Right lobe of liver (tissue), 4 donors: ENCODE results near the gene UBXN11.

Source experiments
- POLR2A ChIP-seq: fragments of 450-650 bp; IDR thresholded peaks from one replicate; pipeline ENCODE4 v1.6.1; 2017; ENCODE audit warnings: antibody characterized with exemption, mild to moderate bottlenecking
- TF ChIP-seq, protein P1 (sequence below), 4 donors: fragments of 200-600 bp in 3 of 4; fragments of 450-650 bp in 1 of 4; IDR thresholded peaks; one replicate each; pipeline versions ENCODE4 v1.5.1 to v1.8.0; 2016 to 2022; ENCODE audit warnings: antibody characterized with exemption in 4 of 4, mild to moderate bottlenecking in 2 of 4
- donor health status: DM: no; HTN: no; CAD: no.
- donor health status: DM: no; HTN: no; CAD: no.
- donor health status: DM: no; HTN: yes; CAD: no.

DNA sequence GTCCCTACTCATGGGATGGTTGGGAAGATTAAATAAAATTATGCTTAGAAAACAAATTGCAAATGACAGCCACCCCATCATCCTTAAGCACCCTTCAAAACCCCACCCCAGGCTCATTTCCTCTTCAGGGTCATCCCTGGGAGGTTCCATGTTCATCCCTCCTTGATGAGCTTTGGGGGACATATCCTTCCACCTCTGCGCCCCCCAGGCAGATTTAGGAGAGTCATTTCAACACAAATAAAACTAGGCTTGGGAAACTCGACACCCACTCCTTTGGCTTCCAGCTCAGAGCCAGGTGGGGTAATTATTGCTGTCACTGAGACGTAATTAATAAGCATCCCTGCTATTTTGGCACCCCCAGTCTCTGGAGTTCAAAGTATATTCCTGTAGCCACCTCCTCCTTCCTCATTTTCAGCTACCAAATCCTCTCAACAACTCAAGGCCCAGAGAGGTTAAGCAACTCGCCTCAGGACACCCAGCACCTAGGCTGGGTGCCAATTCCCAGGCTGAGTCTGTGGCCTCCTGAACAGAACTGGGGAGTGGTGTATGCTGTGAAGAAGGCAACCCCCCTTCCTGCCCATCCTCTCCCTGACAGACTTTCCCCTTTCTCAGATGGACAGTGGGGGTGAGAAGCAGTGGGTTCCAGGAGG lies 46.9 kb upstream of the UBXN11 start:
- TF ChIP-seq, protein P1, sequence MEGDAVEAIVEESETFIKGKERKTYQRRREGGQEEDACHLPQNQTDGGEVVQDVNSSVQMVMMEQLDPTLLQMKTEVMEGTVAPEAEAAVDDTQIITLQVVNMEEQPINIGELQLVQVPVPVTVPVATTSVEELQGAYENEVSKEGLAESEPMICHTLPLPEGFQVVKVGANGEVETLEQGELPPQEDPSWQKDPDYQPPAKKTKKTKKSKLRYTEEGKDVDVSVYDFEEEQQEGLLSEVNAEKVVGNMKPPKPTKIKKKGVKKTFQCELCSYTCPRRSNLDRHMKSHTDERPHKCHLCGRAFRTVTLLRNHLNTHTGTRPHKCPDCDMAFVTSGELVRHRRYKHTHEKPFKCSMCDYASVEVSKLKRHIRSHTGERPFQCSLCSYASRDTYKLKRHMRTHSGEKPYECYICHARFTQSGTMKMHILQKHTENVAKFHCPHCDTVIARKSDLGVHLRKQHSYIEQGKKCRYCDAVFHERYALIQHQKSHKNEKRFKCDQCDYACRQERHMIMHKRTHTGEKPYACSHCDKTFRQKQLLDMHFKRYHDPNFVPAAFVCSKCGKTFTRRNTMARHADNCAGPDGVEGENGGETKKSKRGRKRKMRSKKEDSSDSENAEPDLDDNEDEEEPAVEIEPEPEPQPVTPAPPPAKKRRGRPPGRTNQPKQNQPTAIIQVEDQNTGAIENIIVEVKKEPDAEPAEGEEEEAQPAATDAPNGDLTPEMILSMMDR (IDR thresholded peaks at IDR 0.05) = no peak
- TF ChIP-seq POLR2A = no peak
